Measurements from ENCODE around the gene SH3PXD2B. TPM values are rescaled to one million over a fixed set of nuclear protein-coding genes. Genes with fewer than 3 reads are reported as not detected.

The SH3PXD2B gene
- total RNA-seq, 2 experiments from 2014 or later, result 0.10 TPM; not detected in 1

GRCh38 chr5:172319708-172320441 is 134.4 kb downstream of the SH3PXD2B start:
- Histone ChIP-seq H3K4me1 (ENCODE audit: insufficient read depth, low read length, poor library complexity, severe bottlenecking) (peaks cover 6% of the 10 kb centered on the region), H3K79me2 (ENCODE audit: insufficient read depth, low read depth, low read length) (no peaks in the 10 kb centered on the region), H4K20me1 (ENCODE audit: insufficient read depth, low read length) (no peaks in the 10 kb centered on the region), H3K4me3 (ENCODE audit: low read depth, low read length, poor library complexity, severe bottlenecking) (no peak overlapping the region), H3K36me3 (ENCODE audit: insufficient read depth, low read length) (no peaks in the 10 kb centered on the region), H3K9me3 (ENCODE audit: low read length) (no peaks in the 10 kb centered on the region), H3K27ac (ENCODE audit: low read depth, low read length, poor library complexity, severe bottlenecking) (no peak overlapping the region), H2AFZ (ENCODE audit: low read length) (no peak overlapping the region), H3K9me2 (ENCODE audit: insufficient read depth, low read length) (no peaks in the 10 kb centered on the region), H3K4me2 (ENCODE audit: low read length) (no peak overlapping the region)
- BruUV-seq (replicated peaks), result no TSS peak
- no peak for TF ChIP-seq CTCF (conservative IDR thresholded peaks at IDR 0.05; ENCODE audit: low read length)
- TF ChIP-seq EZH2phosphoT487 (IDR thresholded peaks at IDR 0.05; ENCODE audit: borderline replicate concordance, low read depth, low read length), result no peak
- ChIA-PET POLR2A (interaction anchor here (0.6 to 0.7 kb wide), 3 partner anchors 20 to 372 kb away, joined by 3 to 4 read pairs (median 3); no protein-coding TSS in a partner anchor), CTCF (ENCODE audit: unreplicated experiment) (no interaction called here)
- no peak for DNase-seq (ENCODE audit: low spot score)
- intact Hi-C loops (cut with micrococcal nuclease; ENCODE audit: unreplicated experiment), result no loop called here

GRCh38 chr5:172315587-172316493 is 138.5 kb downstream of the SH3PXD2B start:
- TF ChIP-seq EZH2phosphoT487 (IDR thresholded peaks at IDR 0.05; ENCODE audit: borderline replicate concordance, low read depth, low read length) (no peak), CTCF (conservative IDR thresholded peaks at IDR 0.05; ENCODE audit: low read length) (no peak)
- H3K27ac ChIP-seq (ENCODE audit: low read depth, low read length, poor library complexity, severe bottlenecking), result no peak overlapping the region
- POLR2A ChIA-PET, result no interaction called here
- H3K79me2 ChIP-seq (ENCODE audit: insufficient read depth, low read depth, low read length), result no peaks in the 10 kb centered on the region
- no peaks in the 10 kb centered on the region for H3K4me1 ChIP-seq (ENCODE audit: insufficient read depth, low read length, poor library complexity, severe bottlenecking)
- H2AFZ ChIP-seq (ENCODE audit: low read length), result no peak overlapping the region
- no peak overlapping the region for H3K4me2 ChIP-seq (ENCODE audit: low read length)
- no peaks in the 10 kb centered on the region for H3K9me3 ChIP-seq (ENCODE audit: low read length)
- no peak overlapping the region for H3K4me3 ChIP-seq (ENCODE audit: low read depth, low read length, poor library complexity, severe bottlenecking)
- intact Hi-C loops (cut with micrococcal nuclease; ENCODE audit: unreplicated experiment), result no loop called here
- no peak for DNase-seq (ENCODE audit: low spot score)
- CTCF ChIA-PET (ENCODE audit: unreplicated experiment), result no interaction called here
- no peaks in the 10 kb centered on the region for H3K36me3 ChIP-seq (ENCODE audit: insufficient read depth, low read length)
- no peaks in the 10 kb centered on the region for H4K20me1 ChIP-seq (ENCODE audit: insufficient read depth, low read length)
- no peaks in the 10 kb centered on the region for H3K9me2 ChIP-seq (ENCODE audit: insufficient read depth, low read length)
- no TSS peak for BruUV-seq (replicated peaks)
